AG04449 (cell line): ENCODE data around the gene HOXC9.
A peak's percentile ranks its signal among the peaks of the same experiment; 100 is the strongest.

Source experiments
- CTCF ChIA-PET: fragments of 350-600 bp; formaldehyde crosslinking; extraction: SDS; loops from one replicate; lab custom pipeline; 2021; ENCODE audit warnings: antibody characterized with exemption; lab: Yijun Ruan, JAX
- POLR2A ChIA-PET: fragments of 400-600, 350-600 bp; formaldehyde crosslinking; extraction: SDS; loops from one replicate; lab custom pipeline; 2020; ENCODE audit warnings: antibody characterized with exemption, inconsistent platforms; lab: Yijun Ruan, JAX
- DNase-seq: peaks from one replicate; pipeline ENCODE4 v3.0.0-alpha.2; 2010; ENCODE audit warnings: low read depth, low spot score
- H3K4me3 ChIP-seq: 2 replicates; pipeline ENCODE4 v1.5.1; 2011; ENCODE audit warnings: low read depth, mild to moderate bottlenecking, control low read depth, low read length
- CTCF ChIP-seq: IDR thresholded peaks from one replicate; pipeline ENCODE4 v1.5.1; 2011; ENCODE audit warnings: mild to moderate bottlenecking, moderate library complexity, low read length, control low read depth, inconsistent platforms; ENCODE audit not compliant: insufficient read depth; ENCODE audit errors: missing control alignments

HOXC9 gene

DNA sequence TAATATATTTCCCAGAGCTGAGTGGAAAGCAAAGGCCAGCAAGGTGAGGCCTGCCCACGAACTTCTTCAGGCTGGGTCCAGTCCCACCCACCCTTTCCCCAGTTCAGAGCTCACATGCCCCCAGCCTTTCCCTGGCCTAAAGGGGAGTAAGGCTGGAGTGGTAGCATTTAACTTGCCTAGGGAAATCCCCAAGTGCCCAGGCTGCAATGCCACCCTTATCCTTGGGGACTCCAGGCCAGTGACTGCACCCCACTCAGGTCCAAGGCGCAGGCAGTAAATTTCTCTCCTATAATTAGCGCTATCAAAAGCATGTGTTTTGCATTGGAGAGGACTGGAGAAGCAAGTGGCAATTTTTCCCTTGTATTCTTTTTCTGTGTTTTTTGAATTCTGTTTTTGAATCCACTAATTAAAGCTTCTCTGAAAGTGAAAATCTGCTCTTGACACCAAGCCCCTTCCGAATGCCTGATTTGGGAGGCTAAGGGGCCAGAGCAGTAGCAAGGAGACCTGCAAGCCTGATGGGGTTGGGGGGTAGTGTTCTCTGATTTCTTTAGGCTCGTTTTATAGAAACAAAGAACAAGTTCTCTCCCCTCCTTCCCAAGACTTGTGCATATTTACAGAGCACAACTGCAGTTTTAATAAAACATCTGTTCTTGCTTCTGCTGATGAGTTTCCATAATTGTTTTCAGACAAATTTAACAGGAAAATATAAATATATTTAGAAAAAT, 24.8 kb downstream of the HOXC9 start:
- ChIA-PET CTCF (interaction anchor here (1.0 to 23.4 kb wide), 7 partner anchors 7 to 355 kb away, joined by 3 to 908 read pairs (median 44); partner anchors contain the start of genes HOXC10, HOXC5, HOXC8 and HOXC9), POLR2A (interaction anchor here (0.6 to 3.0 kb wide), 4 partner anchors 11 to 183 kb away, joined by 3 to 23 read pairs (median 4); partner anchors contain the start of genes HOXC10 and HOXC8)
- H3K4me3 ChIP-seq: peak overlapping the region; percentile 55
- TF ChIP-seq CTCF: no peak
- no peak for DNase-seq

- POLR2A ChIA-PET: interaction anchor here (0.9 to 3.9 kb wide), 5 partner anchors 9 to 41 kb away, joined by 3 to 28 read pairs (median 14); partner anchors contain the start of genes HOXC10 and HOXC8
- peak; percentile 19 for TF ChIP-seq CTCF
- CTCF ChIA-PET: interaction anchor here (3.4 to 23.4 kb wide), 5 partner anchors 18 to 189 kb away, joined by 10 to 908 read pairs (median 44); partner anchors contain the start of genes HOXC10, HOXC8, HOXC9 and SMUG1
- H3K4me3 ChIP-seq: peak overlapping the region; percentile 42
- no peak for DNase-seq
Observed at GRCh38 chr12:54025499-54026405, 25.8 kb downstream of the HOXC9 start.

GRCh38 chr12:54026640-54027441, 26.9 kb downstream of the HOXC9 start:
- TF ChIP-seq CTCF: no peak
- H3K4me3 ChIP-seq: peak overlapping the region; percentile 39
- ChIA-PET CTCF (interaction anchor here (0.9 to 23.4 kb wide), 9 partner anchors 10 to 342 kb away, joined by 3 to 908 read pairs (median 4); partner anchors contain the start of genes HOXC8, HOXC9 and SMUG1), POLR2A (interaction anchor here (0.5 to 3.9 kb wide), 5 partner anchors 10 to 36 kb away, joined by 3 to 28 read pairs (median 6); partner anchors contain the start of gene HOXC8)
- DNase-seq: no peak

GRCh38 chr12:54027442-54027786, 27.5 kb downstream of the HOXC9 start:
- peak overlapping the region; percentile 39 for H3K4me3 ChIP-seq
- DNase-seq: no peak
- POLR2A ChIA-PET: interaction anchor here (1.4 to 3.9 kb wide), 5 partner anchors 10 to 36 kb away, joined by 6 to 28 read pairs (median 8); partner anchors contain the start of genes HOXC8 and HOXC9
- CTCF ChIA-PET: interaction anchor here (0.9 to 23.4 kb wide), 8 partner anchors 9 to 297 kb away, joined by 3 to 908 read pairs (median 4); partner anchors contain the start of genes HOXC8, HOXC9 and SMUG1
- TF ChIP-seq CTCF: no peak

DNA sequence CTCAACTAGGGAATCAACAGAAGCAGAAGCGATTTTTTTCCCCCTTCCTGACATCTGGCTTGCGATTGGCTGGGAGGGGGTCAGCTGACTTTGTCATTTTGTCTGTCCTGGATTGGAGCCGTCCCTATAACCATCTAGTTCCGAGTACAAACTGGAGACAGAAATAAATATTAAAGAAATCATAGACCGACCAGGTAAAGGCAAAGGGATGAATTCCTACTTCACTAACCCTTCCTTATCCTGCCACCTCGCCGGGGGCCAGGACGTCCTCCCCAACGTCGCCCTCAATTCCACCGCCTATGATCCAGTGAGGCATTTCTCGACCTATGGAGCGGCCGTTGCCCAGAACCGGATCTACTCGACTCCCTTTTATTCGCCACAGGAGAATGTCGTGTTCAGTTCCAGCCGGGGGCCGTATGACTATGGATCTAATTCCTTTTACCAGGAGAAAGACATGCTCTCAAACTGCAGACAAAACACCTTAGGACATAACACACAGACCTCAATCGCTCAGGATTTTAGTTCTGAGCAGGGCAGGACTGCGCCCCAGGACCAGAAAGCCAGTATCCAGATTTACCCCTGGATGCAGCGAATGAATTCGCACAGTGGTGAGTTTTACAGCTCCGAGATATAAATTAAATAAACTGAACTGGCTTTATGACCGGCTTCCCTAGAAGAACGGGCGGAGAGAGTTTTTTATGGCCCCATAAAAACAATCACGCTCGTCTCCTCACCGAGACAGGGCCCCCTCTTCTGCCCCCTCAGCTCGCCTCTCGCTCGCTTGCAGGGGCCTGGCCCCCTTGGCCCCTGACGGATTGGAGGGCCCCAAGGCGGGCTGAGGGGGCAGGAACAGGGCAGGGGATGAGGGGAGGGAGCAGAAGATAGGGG, 28.6 kb downstream of the HOXC9 start, which contains the start of gene HOXC6:
Gene HOXC6 (plus strand): TSS at position 127 of the 888 bp plus-strand sequence. CDS start 82 bp downstream, at position 209.
- ChIA-PET POLR2A (interaction anchor here (1.1 to 3.9 kb wide), 6 partner anchors 11 to 37 kb away, joined by 3 to 28 read pairs (median 7); partner anchors contain the start of genes HOXC8 and HOXC9), CTCF (interaction anchor here (1.7 to 23.4 kb wide), 3 partner anchors 8 to 169 kb away, joined by 5 to 908 read pairs (median 385); partner anchors contain the start of genes HOXC8, HOXC9 and SMUG1)
- DNase-seq: no peak
- H3K4me3 ChIP-seq: peak within 1 kb of the TSS; percentile 60
- TF ChIP-seq CTCF: no peak
